ENCODE measurements around the gene RABL3. TPM values are rescaled to one million over a fixed set of nuclear protein-coding genes. Genes with fewer than 3 reads are reported as not detected.
"Not testable (repeated sequence)": the region's sequence is repeated elsewhere in the genome, so short reads cannot be mapped to it uniquely, and the experiment has no call there.

Gene RABL3
- polyA plus RNA-seq, 3 donors = 6.3 to 13.4 (median 13.2) TPM

- WGBS, 3 donors = 11 to 47% (median 24%) methylated on average over 2 of the region's 2 CpGs
- no peak overlapping the region for H3K27ac ChIP-seq (ENCODE audit: low read depth, low read length)
Observed at GRCh38 chr3:120661106-120661905, 81.0 kb downstream of the RABL3 start.

- H3K27ac ChIP-seq (ENCODE audit: low read depth, low read length) = no peak overlapping the region
- 78 to 92% (median 89%) methylated on average over 2 of the region's 2 CpGs for WGBS, 3 donors
Observed at GRCh38 chr3:120659834-120660233, 82.5 kb downstream of the RABL3 start.

- H3K27ac ChIP-seq (ENCODE audit: low read depth, low read length) = no peak overlapping the region
- 91 to 95% (median 95%) methylated on average over 1 of the region's 1 CpG for WGBS, 3 donors
Observed at GRCh38 chr3:120659285-120659684, 83.0 kb downstream of the RABL3 start.

GRCh38 chr3:120652896-120653545 is 89.3 kb downstream of the RABL3 start:
- no peak overlapping the region for H3K27ac ChIP-seq (ENCODE audit: low read depth, low read length)
- 28 to 77% (median 71%) methylated on average over 5 of the region's 5 CpGs for WGBS, 3 donors

GRCh38 chr3:120652281-120652680 is 90.0 kb downstream of the RABL3 start:
- WGBS, 3 donors = 73 to 86% (median 74%) methylated on average over 3 of the region's 3 CpGs
- no peak overlapping the region for H3K27ac ChIP-seq (ENCODE audit: low read depth, low read length)

- no peak overlapping the region for H3K27ac ChIP-seq (ENCODE audit: low read depth, low read length)
- WGBS, 3 donors = 58 to 84% (median 84%) methylated on average over 2 of the region's 2 CpGs
Observed at GRCh38 chr3:120650311-120650710, 92.0 kb downstream of the RABL3 start.

- 63 to 66% (median 63%) methylated on average over 3 of the region's 3 CpGs for WGBS, 3 donors
- no peak overlapping the region for H3K27ac ChIP-seq (ENCODE audit: low read depth, low read length)
Observed at GRCh38 chr3:120649830-120650233, 92.5 kb downstream of the RABL3 start.

GRCh38 chr3:120648290-120648689 is 94.0 kb downstream of the RABL3 start:
- WGBS, 3 donors = 85 to 93% (median 88%) methylated on average over 5 of the region's 5 CpGs
- no peak overlapping the region for H3K27ac ChIP-seq (ENCODE audit: low read depth, low read length)

- 70 to 86% (median 76%) methylated on average over 5 of the region's 5 CpGs for WGBS, 3 donors
- H3K27ac ChIP-seq (ENCODE audit: low read depth, low read length) = no peak overlapping the region
Observed at GRCh38 chr3:120646771-120647432, 95.4 kb downstream of the RABL3 start.

GRCh38 chr3:120645083-120645845 is 97.1 kb downstream of the RABL3 start:
- H3K27ac ChIP-seq (ENCODE audit: low read depth, low read length) = no peak overlapping the region
- WGBS, 3 donors = 35 to 71% (median 37%) methylated on average over 5 of the region's 5 CpGs

GRCh38 chr3:120642368-120642948 is 99.9 kb downstream of the RABL3 start:
- no peak overlapping the region for H3K27ac ChIP-seq (ENCODE audit: low read depth, low read length)
- 43 to 87% (median 43%) methylated on average over 4 of the region's 4 CpGs for WGBS, 3 donors

GRCh38 chr3:120641696-120642246 is 100.5 kb downstream of the RABL3 start:
- H3K27ac ChIP-seq (ENCODE audit: low read depth, low read length) = no peak overlapping the region
- WGBS, 3 donors = 87 to 93% (median 92%) methylated on average over 2 of the region's 2 CpGs

GRCh38 chr3:120640231-120640630 is 102.1 kb downstream of the RABL3 start:
- 82 to 92% (median 90%) methylated on average over 1 of the region's 1 CpG for WGBS, 3 donors
- H3K27ac ChIP-seq (ENCODE audit: low read depth, low read length) = no peak overlapping the region

- WGBS, 3 donors = 88 to 99% (median 91%) methylated on average over 4 of the region's 4 CpGs
- H3K27ac ChIP-seq (ENCODE audit: low read depth, low read length) = not testable (repeated sequence)
Observed at GRCh38 chr3:120638820-120639219, 103.5 kb downstream of the RABL3 start.

- no peak overlapping the region for H3K27ac ChIP-seq (ENCODE audit: low read depth, low read length)
- 82 to 87% (median 84%) methylated on average over 6 of the region's 6 CpGs for WGBS, 3 donors
Observed at GRCh38 chr3:120637851-120638559, 104.3 kb downstream of the RABL3 start.

GRCh38 chr3:120636795-120637401 is 105.4 kb downstream of the RABL3 start:
- 41 to 75% (median 63%) methylated on average over 2 of the region's 2 CpGs for WGBS, 3 donors
- H3K27ac ChIP-seq (ENCODE audit: low read depth, low read length) = no peak overlapping the region
